Activated CD4-positive, CD25-positive, alpha-beta regulatory T cell treated with anti-CD3 and anti-CD28 coated beads, Interleukin-2, amount 50 U/mL, for 24 hours (primary cell): ENCODE results near the gene SLC25A27.
A peak's percentile ranks its signal among the peaks of the same experiment; 100 is the strongest.

Experiments used
- ATAC-seq, 2 donors: fragments of 150-1000 bp; cut with Tn5 transposase; one replicate each; pipeline ENCODE4 v1.10.0; 2021; ENCODE audit warnings: mild to moderate bottlenecking in 1 of 2, moderate library complexity in 1 of 2

SLC25A27 gene

GRCh38 chr6:46720401-46720800 lies 67.6 kb downstream of the SLC25A27 start:
- ATAC-seq = peak in 1 of 2 donors; percentile 30
